HEK293 (cell line): Measurements from ENCODE around the gene CIRBP.

Source experiments
- CTCF ChIP-seq: fragments of 450-650 bp; formaldehyde crosslinking; IDR thresholded peaks from 2 replicates; pipeline ENCODE4 v1.5.1; 2016; ENCODE audit warnings: missing biosample characterization, missing genetic modification characterization
- HOXA7 ChIP-seq: sonication (generic); formaldehyde crosslinking; IDR thresholded peaks from 2 replicates; pipeline ENCODE4 v1.8.1; 2022; ENCODE audit warnings: missing genetic modification reagents, borderline replicate concordance
- OVOL3 ChIP-seq: fragments of 450-650 bp; formaldehyde crosslinking; IDR thresholded peaks from 2 replicates; pipeline ENCODE4 v1.5.1; 2016; ENCODE audit warnings: missing biosample characterization, missing genetic modification characterization
- TRIM28 ChIP-seq: IDR thresholded peaks from 2 replicates; pipeline ENCODE4 v1.6.1; 2011; ENCODE audit warnings: low read length, control low read depth, borderline replicate concordance
- ZBTB6 ChIP-seq: fragments of 450-650 bp; formaldehyde crosslinking; IDR thresholded peaks from 2 replicates; pipeline ENCODE4 v1.5.1; 2017; ENCODE audit warnings: missing biosample characterization, missing genetic modification characterization
- ZBTB7A ChIP-seq: fragments of 450-650 bp; formaldehyde crosslinking; IDR thresholded peaks from 2 replicates; pipeline ENCODE4 v1.5.1; 2016; ENCODE audit warnings: low read depth, missing biosample characterization, missing genetic modification characterization
- ZBTB8A ChIP-seq: fragments of 450-650 bp; formaldehyde crosslinking; IDR thresholded peaks from 2 replicates; pipeline ENCODE4 v1.5.1; 2016; ENCODE audit warnings: missing biosample characterization, missing genetic modification characterization
- ZNF239 ChIP-seq: fragments of 450-650 bp; formaldehyde crosslinking; IDR thresholded peaks from 2 replicates; pipeline ENCODE4 v1.5.1; 2016; ENCODE audit warnings: missing biosample characterization, missing genetic modification characterization
- ZNF37A ChIP-seq: fragments of 450-650 bp; IDR thresholded peaks from 2 replicates; pipeline ENCODE4 v1.5.1; 2018; ENCODE audit warnings: missing biosample characterization, missing genetic modification characterization
- ZNF501 ChIP-seq: fragments of 450-650 bp; formaldehyde crosslinking; IDR thresholded peaks from 2 replicates; pipeline ENCODE4 v1.5.1; 2016; ENCODE audit warnings: missing biosample characterization, missing genetic modification characterization
- ZNF645 ChIP-seq: fragments of 450-650 bp; formaldehyde crosslinking; IDR thresholded peaks from 2 replicates; pipeline ENCODE4; 2016; ENCODE audit warnings: missing biosample characterization, missing genetic modification characterization
- ZSCAN30 ChIP-seq: fragments of 450-650 bp; IDR thresholded peaks from 2 replicates; pipeline ENCODE4 v1.5.1; 2018; ENCODE audit warnings: missing biosample characterization, mild to moderate bottlenecking, missing genetic modification characterization, moderate library complexity

GRCh38 chr19:1225440-1226226 is 43.5 kb upstream of the CIRBP start:
- TF ChIP-seq ZNF37A (tag by site-specific recombination) (no peak), ZSCAN30 (tag by site-specific recombination) (no peak), HOXA7 (no peak), ZBTB8A (tag by site-specific recombination) (no peak), ZBTB6 (tag by site-specific recombination) (no peak), CTCF (no peak), ZNF501 (no peak), ZNF645 (tag by site-specific recombination) (no peak), OVOL3 (tag by site-specific recombination) (no peak), TRIM28 (no peak), ZBTB7A (tag by site-specific recombination) (no peak), ZNF239 (tag by site-specific recombination) (no peak)
